ENCODE results near the gene TGIF2LY. TPM values are rescaled to one million over a fixed set of nuclear protein-coding genes. Genes with fewer than 3 reads are reported as not detected.
"Not testable (repeated sequence)": the region's sequence is repeated elsewhere in the genome, so short reads cannot be mapped to it uniquely, and the experiment has no call there.

Gene TGIF2LY
- total RNA-seq (2022), result not detected in 2 replicates
- not detected for Bru-seq, nascent RNA
- not detected for BruChase-seq, experiment 1, labeled RNA remaining after a 2-hour chase
- BruChase-seq, experiment 2, labeled RNA remaining after a 6-hour chase, result not detected
- long read RNA-seq, result 0 reads

DNA sequence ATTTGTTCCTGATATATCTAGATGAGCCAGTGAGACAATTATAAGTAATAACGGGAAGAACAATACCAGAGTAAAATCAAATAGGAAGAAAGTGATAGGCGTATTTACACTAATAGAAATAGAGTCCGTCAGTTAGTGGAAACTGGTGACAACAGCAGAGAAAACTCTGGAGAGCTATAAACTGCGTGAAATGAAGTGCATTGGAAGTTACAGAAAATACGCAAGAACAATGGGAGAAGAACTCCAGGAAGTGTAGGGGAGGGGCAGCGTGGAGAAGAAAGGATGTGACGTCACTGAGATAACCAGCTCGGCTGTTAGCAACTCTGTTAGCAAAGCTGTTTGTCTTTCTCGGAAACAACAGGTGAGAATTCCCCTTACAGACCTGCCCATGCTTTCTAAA is at the start of gene TGIF2LY:
TGIF2LY (plus strand) TSS at position 301 of the 400 bp plus-strand sequence. CDS start 178 bp downstream, outside the sequence.
- DNase-seq; H3K9me3 ChIP-seq; H3K27me3 Mint-ChIP-seq (ENCODE audit: insufficient read depth, unreplicated experiment); H3K4me1 ChIP-seq; H3K4me3 ChIP-seq (ENCODE audit: low read depth, low read length); H3K27ac Mint-ChIP-seq (ENCODE audit: unreplicated experiment); H3K4me3 Mint-ChIP-seq (ENCODE audit: unreplicated experiment); H3K27me3 ChIP-seq (replicated peaks; ENCODE audit: control insufficient read depth, insufficient read depth, low read length); intact Hi-C loops (cut with micrococcal nuclease; ENCODE audit: unreplicated experiment); H3K4me1 Mint-ChIP-seq (ENCODE audit: low read depth, unreplicated experiment); H3K9me3 Mint-ChIP-seq (ENCODE audit: unreplicated experiment); POLR2A ChIA-PET; CTCF ChIA-PET; BruUV-seq (replicated peaks); H3K36me3 ChIP-seq (ENCODE audit: control insufficient read depth, insufficient read depth, low read length); H3K36me3 Mint-ChIP-seq (ENCODE audit: insufficient read depth, unreplicated experiment): not testable (repeated sequence)

Data from Caco-2 (cell line).